ENCODE measurements around the gene DNAH8. TPM values are rescaled to one million over a fixed set of nuclear protein-coding genes. Genes with fewer than 3 reads are reported as not detected.

Gene DNAH8
- total RNA-seq, 1 experiment from 2014 or later: not detected

GRCh38 chr6:38728203-38728602 lies 13.1 kb downstream of the DNAH8 start:
- no peak for TF ChIP-seq CTCF (conservative IDR thresholded peaks at IDR 0.05)
- TF ChIP-seq EZH2 (IDR thresholded peaks at IDR 0.05; ENCODE audit: low read depth): no peak
- Histone ChIP-seq H3K27me3 (ENCODE audit: insufficient read depth, low read depth) (no peaks in the 10 kb centered on the region), H3K79me2 (ENCODE audit: low read depth) (no peaks in the 10 kb centered on the region), H3F3A (ENCODE audit: insufficient read depth, low read depth) (no peaks in the 10 kb centered on the region), H2AFZ (no peak overlapping the region), H3K27ac (no peak overlapping the region), H3K36me3 (ENCODE audit: low read depth) (no peaks in the 10 kb centered on the region), H3K4me1 (replicated peaks; ENCODE audit: insufficient read depth) (no peaks in the 10 kb centered on the region), H3K4me3 (no peak overlapping the region), H4K20me1 (ENCODE audit: insufficient read depth) (no peaks in the 10 kb centered on the region; the same call in 1 of the 2 replicates), H3K4me2 (no peak overlapping the region), H3K9me3 (ENCODE audit: insufficient read depth, low read depth) (no peaks in the 10 kb centered on the region), H3K9me2 (ENCODE audit: insufficient read depth) (no peaks in the 10 kb centered on the region)
- POLR2A ChIA-PET (ENCODE audit: unreplicated experiment): no interaction called here
- BruUV-seq (replicated peaks): no TSS peak
- intact Hi-C loops (cut with micrococcal nuclease; ENCODE audit: unreplicated experiment): no loop called here
- DNase-seq: no peak
- CTCF ChIA-PET: no interaction called here

GRCh38 chr6:38730140-38730862 lies 15.2 kb downstream of the DNAH8 start:
- Histone ChIP-seq H3K4me2 (no peak overlapping the region), H3K4me1 (replicated peaks; ENCODE audit: insufficient read depth) (no peaks in the 10 kb centered on the region), H3K36me3 (ENCODE audit: low read depth) (no peaks in the 10 kb centered on the region), H3K27me3 (ENCODE audit: insufficient read depth, low read depth) (no peaks in the 10 kb centered on the region), H4K20me1 (ENCODE audit: insufficient read depth) (no peaks in the 10 kb centered on the region; the same call in 1 of the 2 replicates), H3K4me3 (no peak overlapping the region), H3K9me2 (ENCODE audit: insufficient read depth) (no peaks in the 10 kb centered on the region), H2AFZ (no peak overlapping the region), H3K79me2 (ENCODE audit: low read depth) (no peaks in the 10 kb centered on the region), H3K9me3 (ENCODE audit: insufficient read depth, low read depth) (no peaks in the 10 kb centered on the region), H3F3A (ENCODE audit: insufficient read depth, low read depth) (no peaks in the 10 kb centered on the region), H3K27ac (no peak overlapping the region)
- POLR2A ChIA-PET (ENCODE audit: unreplicated experiment): no interaction called here
- BruUV-seq (replicated peaks): no TSS peak
- intact Hi-C loops (cut with micrococcal nuclease; ENCODE audit: unreplicated experiment): no loop called here
- CTCF ChIA-PET: no interaction called here
- no peak for TF ChIP-seq CTCF (conservative IDR thresholded peaks at IDR 0.05)
- no peak for TF ChIP-seq EZH2 (IDR thresholded peaks at IDR 0.05; ENCODE audit: low read depth)
- DNase-seq: no peak

DNA sequence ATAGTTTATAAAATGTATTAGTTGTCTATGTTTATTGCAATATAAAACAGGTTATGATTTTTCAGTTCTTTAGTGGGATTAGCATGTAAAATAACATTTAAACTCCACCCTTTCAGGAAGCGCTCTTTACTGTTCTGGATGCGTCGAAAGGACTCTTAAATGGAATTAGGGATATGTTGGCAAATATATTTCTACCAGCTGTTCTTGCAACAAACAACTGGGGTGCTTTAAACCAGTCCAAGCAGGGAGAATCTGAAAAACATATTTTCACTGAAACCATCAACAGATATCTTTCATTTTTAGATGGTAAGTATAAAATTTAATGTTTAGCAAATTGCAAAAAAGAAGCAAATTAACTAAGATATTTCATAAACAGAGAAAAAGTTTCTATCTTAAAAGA lies 21.8 kb downstream of the DNAH8 start:
- DNase-seq: no peak
- H3K4me2 ChIP-seq: no peak overlapping the region
- POLR2A ChIA-PET (ENCODE audit: unreplicated experiment): no interaction called here
- H3K4me1 ChIP-seq (replicated peaks; ENCODE audit: insufficient read depth): no peaks in the 10 kb centered on the region
- no peak overlapping the region for H2AFZ ChIP-seq
- CTCF ChIA-PET: no interaction called here
- no peak overlapping the region for H3K27ac ChIP-seq
- no peaks in the 10 kb centered on the region for H4K20me1 ChIP-seq (ENCODE audit: insufficient read depth)
- TF ChIP-seq CTCF (conservative IDR thresholded peaks at IDR 0.05): no peak
- no peak for TF ChIP-seq EZH2 (IDR thresholded peaks at IDR 0.05; ENCODE audit: low read depth)
- intact Hi-C loops (cut with micrococcal nuclease; ENCODE audit: unreplicated experiment): no loop called here
- H3K36me3 ChIP-seq (ENCODE audit: low read depth): no peaks in the 10 kb centered on the region
- BruUV-seq (replicated peaks): no TSS peak
- no peaks in the 10 kb centered on the region for H3F3A ChIP-seq (ENCODE audit: insufficient read depth, low read depth)
- no peaks in the 10 kb centered on the region for H3K79me2 ChIP-seq (ENCODE audit: low read depth)
- H3K27me3 ChIP-seq (ENCODE audit: insufficient read depth, low read depth): no peaks in the 10 kb centered on the region
- no peaks in the 10 kb centered on the region for H3K9me2 ChIP-seq (ENCODE audit: insufficient read depth)
- H3K4me3 ChIP-seq: no peak overlapping the region
- no peaks in the 10 kb centered on the region for H3K9me3 ChIP-seq (ENCODE audit: insufficient read depth, low read depth)

Data from PC-9 (cell line).